PFSK-1 (cell line): ENCODE results near the gene P2RX2.

Experiments
- FOXP2 ChIP-seq: optimal IDR thresholded peaks from 2 replicates; pipeline ENCODE3; 2011; ENCODE audit warnings: borderline replicate concordance, control low read depth, inconsistent platforms; ENCODE audit not compliant: insufficient read depth; ENCODE audit errors: extremely low read length, extremely low read depth
- POLR2AphosphoS5 ChIP-seq: IDR thresholded peaks from 2 replicates; pipeline ENCODE4 v1.6.1; 2012; ENCODE audit warnings: low read depth, mild to moderate bottlenecking, control low read depth, low read length, moderate library complexity
- SIN3A ChIP-seq: IDR thresholded peaks from 2 replicates; pipeline ENCODE4 v1.6.1; 2012; ENCODE audit warnings: mild to moderate bottlenecking, low read length, moderate library complexity, borderline replicate concordance; ENCODE audit not compliant: insufficient read depth
- TAF1 ChIP-seq: IDR thresholded peaks from 2 replicates; pipeline ENCODE4 v1.6.1; 2012; ENCODE audit warnings: low read length, control low read depth, borderline replicate concordance; ENCODE audit not compliant: insufficient read depth
- TF ChIP-seq, protein P1 (sequence below), 2 experiments: IDR thresholded peaks; 2 replicates each; pipeline versions ENCODE4 v1.6.1 to v1.8.0; 2011 to 2012; ENCODE audit warnings: low read depth in 2 of 2, low read length in 2 of 2, control low read depth in 1 of 2, inconsistent platforms in 1 of 2, mild to moderate bottlenecking in 1 of 2, moderate library complexity in 1 of 2; ENCODE audit not compliant: insufficient read depth in 1 of 2

Gene P2RX2

DNA sequence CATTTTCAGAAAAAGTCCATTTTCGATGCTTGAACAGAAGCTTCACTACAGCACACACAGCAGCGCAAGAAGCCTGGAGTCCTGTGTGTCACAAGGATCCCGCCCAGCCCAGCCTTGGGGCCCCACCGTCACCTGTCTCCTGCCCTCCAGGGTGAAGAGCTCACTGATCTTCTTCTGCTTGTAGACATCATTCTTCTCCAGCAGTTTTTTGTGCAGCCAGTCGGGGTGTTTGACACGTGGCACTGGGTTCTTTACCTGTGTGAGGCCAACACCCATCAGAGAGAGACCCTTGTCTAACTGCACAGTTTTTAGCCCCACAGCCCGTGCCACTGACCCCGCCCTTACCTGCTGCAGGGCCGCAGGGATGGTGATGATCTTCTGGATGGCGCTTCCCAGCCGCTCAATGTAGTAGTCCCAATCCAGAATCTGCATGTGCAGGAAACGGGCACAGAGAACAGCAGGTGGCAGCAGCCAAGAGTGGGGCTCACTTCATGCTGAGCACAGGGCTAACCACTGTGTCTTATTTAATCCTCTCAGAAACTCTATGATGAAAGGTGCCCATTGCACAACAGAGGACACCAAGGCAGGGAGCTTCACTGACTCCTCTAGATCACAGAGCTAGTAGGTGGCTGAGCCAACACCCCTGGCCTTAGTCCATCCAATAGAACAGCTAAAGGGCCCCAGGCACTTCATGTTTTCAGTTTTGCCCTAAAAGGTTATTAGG is 38.6 kb downstream of the P2RX2 start:
- TF ChIP-seq, protein P1, sequence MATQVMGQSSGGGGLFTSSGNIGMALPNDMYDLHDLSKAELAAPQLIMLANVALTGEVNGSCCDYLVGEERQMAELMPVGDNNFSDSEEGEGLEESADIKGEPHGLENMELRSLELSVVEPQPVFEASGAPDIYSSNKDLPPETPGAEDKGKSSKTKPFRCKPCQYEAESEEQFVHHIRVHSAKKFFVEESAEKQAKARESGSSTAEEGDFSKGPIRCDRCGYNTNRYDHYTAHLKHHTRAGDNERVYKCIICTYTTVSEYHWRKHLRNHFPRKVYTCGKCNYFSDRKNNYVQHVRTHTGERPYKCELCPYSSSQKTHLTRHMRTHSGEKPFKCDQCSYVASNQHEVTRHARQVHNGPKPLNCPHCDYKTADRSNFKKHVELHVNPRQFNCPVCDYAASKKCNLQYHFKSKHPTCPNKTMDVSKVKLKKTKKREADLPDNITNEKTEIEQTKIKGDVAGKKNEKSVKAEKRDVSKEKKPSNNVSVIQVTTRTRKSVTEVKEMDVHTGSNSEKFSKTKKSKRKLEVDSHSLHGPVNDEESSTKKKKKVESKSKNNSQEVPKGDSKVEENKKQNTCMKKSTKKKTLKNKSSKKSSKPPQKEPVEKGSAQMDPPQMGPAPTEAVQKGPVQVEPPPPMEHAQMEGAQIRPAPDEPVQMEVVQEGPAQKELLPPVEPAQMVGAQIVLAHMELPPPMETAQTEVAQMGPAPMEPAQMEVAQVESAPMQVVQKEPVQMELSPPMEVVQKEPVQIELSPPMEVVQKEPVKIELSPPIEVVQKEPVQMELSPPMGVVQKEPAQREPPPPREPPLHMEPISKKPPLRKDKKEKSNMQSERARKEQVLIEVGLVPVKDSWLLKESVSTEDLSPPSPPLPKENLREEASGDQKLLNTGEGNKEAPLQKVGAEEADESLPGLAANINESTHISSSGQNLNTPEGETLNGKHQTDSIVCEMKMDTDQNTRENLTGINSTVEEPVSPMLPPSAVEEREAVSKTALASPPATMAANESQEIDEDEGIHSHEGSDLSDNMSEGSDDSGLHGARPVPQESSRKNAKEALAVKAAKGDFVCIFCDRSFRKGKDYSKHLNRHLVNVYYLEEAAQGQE (IDR thresholded peaks at IDR 0.05; ENCODE audit: insufficient read depth in 1 of 2, low read depth in 2 of 2, low read length in 2 of 2) = no peak
- TF ChIP-seq TAF1 (no peak), SIN3A (no peak), POLR2AphosphoS5 (no peak)

DNA sequence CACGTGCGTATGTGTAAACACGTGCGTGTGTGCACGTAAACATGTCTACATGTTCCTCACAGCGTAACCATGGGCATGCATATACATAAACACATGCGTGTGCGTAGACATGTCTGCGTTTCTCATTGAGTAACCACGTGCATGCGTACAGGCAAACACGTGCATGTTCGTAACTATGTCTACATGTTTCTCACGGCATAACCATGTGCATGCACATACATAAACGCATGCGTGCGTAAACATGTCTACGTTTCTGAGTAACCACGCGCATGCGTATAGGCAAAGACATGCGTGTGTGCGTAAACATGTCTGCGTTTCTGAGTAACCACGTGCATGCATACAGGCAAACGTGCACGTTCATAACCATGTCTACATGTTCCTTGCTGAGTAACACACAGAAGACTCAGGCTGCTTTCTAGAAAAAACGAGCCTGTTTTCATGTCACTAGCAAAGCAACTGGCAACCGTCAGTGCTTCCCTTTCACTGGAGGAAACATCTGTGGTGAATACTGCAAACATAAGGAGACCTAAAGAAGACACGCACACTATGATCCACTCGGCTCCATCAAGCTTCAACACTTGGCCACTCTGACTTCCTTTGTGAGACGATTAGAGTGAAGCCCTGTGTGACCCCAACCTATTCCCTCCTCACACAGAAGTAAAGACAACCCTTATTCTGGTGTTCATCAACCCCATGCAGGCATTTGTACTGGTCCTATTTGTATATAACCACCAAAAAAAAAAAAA is 39.7 kb downstream of the P2RX2 start:
- TF ChIP-seq POLR2AphosphoS5 = peak; percentile 20; the same call in 1 of the 2 replicates
- TF ChIP-seq, protein P1 (IDR thresholded peaks at IDR 0.05; ENCODE audit: insufficient read depth in 1 of 2, low read depth in 2 of 2, low read length in 2 of 2) = no peak

DNA sequence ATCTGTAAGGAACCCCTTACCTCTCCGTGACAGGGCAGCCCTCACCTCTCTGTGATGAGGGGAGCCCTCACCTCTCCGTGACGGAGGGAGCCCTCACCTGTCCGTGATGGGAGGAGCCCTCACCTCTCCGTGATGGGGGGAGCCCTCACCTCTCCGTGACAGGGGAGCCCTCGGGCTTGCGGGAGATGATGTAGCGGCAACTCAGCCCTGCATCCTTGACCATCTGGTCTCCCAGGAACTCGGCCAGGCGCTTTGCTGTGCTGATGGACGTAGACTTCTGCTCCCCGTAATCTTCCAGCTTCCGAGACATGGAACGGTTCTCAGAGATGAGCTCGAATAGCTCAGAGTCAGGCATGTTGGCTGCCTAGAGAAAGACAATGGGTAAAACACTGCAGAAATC is 40.6 kb downstream of the P2RX2 start:
- TF ChIP-seq TAF1 (no peak), FOXP2 (no peak), POLR2AphosphoS5 (no peak), SIN3A (no peak)
- TF ChIP-seq, protein P1 (IDR thresholded peaks at IDR 0.05; ENCODE audit: insufficient read depth in 1 of 2, low read depth in 2 of 2, low read length in 2 of 2) = no peak

DNA sequence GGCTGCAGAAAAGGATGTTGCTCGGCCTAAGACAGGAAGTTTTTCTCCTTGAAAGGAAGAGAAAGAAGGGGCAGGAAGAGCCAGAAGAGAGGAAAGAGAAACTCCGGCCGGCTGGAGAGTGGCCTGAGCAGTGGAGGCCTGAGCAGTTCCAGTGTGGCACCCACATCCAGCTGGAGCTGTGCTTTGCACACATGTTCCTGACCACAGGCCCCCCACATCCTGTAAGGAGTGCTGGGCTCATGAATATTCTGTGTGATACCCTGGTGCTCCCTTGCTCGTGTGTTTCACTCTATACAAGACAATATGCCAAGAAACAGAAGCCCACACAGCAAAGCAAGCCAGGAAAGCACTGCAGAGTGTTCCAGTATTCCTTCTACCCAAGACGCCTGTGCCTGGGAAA is 41.5 kb downstream of the P2RX2 start:
- TF ChIP-seq, protein P1 (IDR thresholded peaks at IDR 0.05; ENCODE audit: insufficient read depth in 1 of 2, low read depth in 2 of 2, low read length in 2 of 2) = no peak
- no peak for TF ChIP-seq POLR2AphosphoS5
- no peak for TF ChIP-seq FOXP2
- TF ChIP-seq SIN3A = no peak
- TF ChIP-seq TAF1 = no peak
